DMS79 treated with DMSO at 0.1 percent for 48 hours (cell line): ENCODE results near the gene CXorf66.
A peak's percentile ranks its signal among the peaks of the same experiment; 100 is the strongest.
"Not testable (repeated sequence)": the region's sequence is repeated elsewhere in the genome, so short reads cannot be mapped to it uniquely, and the experiment has no call there.

ENCODE experiments used
- DNase-seq: peaks from one replicate; lab custom pipeline; 2025; lab: John Stamatoyannopoulos, UW

CXorf66 gene

GRCh38 chrX:139965421-139965820 lies at the start of gene CXorf66:
CXorf66 (minus strand) TSS chrX:139965521; CDS start chrX:139965496, 25 bp downstream.
- DNase-seq = no peak

- DNase-seq = no peak
Measured at GRCh38 chrX:139982856-139983255, 17.5 kb upstream of the CXorf66 start.

- no peak for DNase-seq
Measured at GRCh38 chrX:139974471-139974870, 9.2 kb upstream of the CXorf66 start.

GRCh38 chrX:139972629-139973624 lies 7.6 kb upstream of the CXorf66 start:
- DNase-seq = no peak

- no peak for DNase-seq
Measured at GRCh38 chrX:139972113-139972512, 6.8 kb upstream of the CXorf66 start.

- no peak for DNase-seq
Measured at GRCh38 chrX:139971394-139971749, 6.1 kb upstream of the CXorf66 start.

GRCh38 chrX:139969286-139969685 lies 4.0 kb upstream of the CXorf66 start:
- no peak for DNase-seq

- DNase-seq = no peak
Measured at GRCh38 chrX:139967750-139968149, 2.4 kb upstream of the CXorf66 start.

- DNase-seq = no peak
Measured at GRCh38 chrX:139967300-139967699, 2.0 kb upstream of the CXorf66 start.

GRCh38 chrX:139966159-139966558 lies 838 bp upstream of the CXorf66 start:
- DNase-seq = not testable (repeated sequence)

- DNase-seq = not testable (repeated sequence)
Measured at GRCh38 chrX:139961091-139961490, 4.2 kb downstream of the CXorf66 start.

- DNase-seq = no peak
Measured at GRCh38 chrX:139949703-139950102, 15.6 kb downstream of the CXorf66 start.

- no peak for DNase-seq
Measured at GRCh38 chrX:139945075-139945474, 20.2 kb downstream of the CXorf66 start.

- no peak for DNase-seq
Measured at GRCh38 chrX:139936259-139936658, 29.1 kb downstream of the CXorf66 start.

GRCh38 chrX:139933904-139934303 lies 31.4 kb downstream of the CXorf66 start:
- DNase-seq = no peak

- peak; percentile 39 for DNase-seq
Measured at GRCh38 chrX:139932901-139933796, 32.2 kb downstream of the CXorf66 start, which contains the start of gene ATP11C. ATP11C (minus strand) TSS chrX:139933053; CDS start chrX:139932042, 1,011 bp downstream.

- DNase-seq = no peak
Measured at GRCh38 chrX:139932073-139932900, 33.0 kb downstream of the CXorf66 start.

GRCh38 chrX:139931646-139932072 lies 33.7 kb downstream of the CXorf66 start:
- no peak for DNase-seq

GRCh38 chrX:139930916-139931645 lies 34.2 kb downstream of the CXorf66 start:
- peak; percentile 11 for DNase-seq

- DNase-seq = peak; percentile 11
Measured at GRCh38 chrX:139930401-139930800, 34.9 kb downstream of the CXorf66 start.

- DNase-seq = no peak
Measured at GRCh38 chrX:139929876-139930275, 35.4 kb downstream of the CXorf66 start.
